Transverse colon (tissue), 4 donors: Measurements from ENCODE around the gene GPR176. TPM values are rescaled to one million over a fixed set of nuclear protein-coding genes. Genes with fewer than 3 reads are reported as not detected.

Experiments used
- DNase-seq: peaks from one replicate; pipeline ENCODE4 v3.0.0-alpha.2; 2019
- H3K27ac ChIP-seq, 4 donors: fragments of 200-600 bp; sonication (generic); 2 replicates each; pipeline ENCODE4 v1.5.1; 2016 to 2018; ENCODE audit warnings: inconsistent platforms in 4 of 4
- H3K27me3 ChIP-seq: fragments of 200-600 bp; sonication (generic); 2 replicates; pipeline ENCODE4 v1.5.1; 2017; ENCODE audit warnings: inconsistent platforms
- H3K36me3 ChIP-seq, 4 donors: fragments of 200-600 bp; sonication (generic); 2 replicates each; pipeline ENCODE4 v1.5.1; 2017 to 2019; ENCODE audit warnings: inconsistent platforms in 4 of 4
- H3K4me1 ChIP-seq, 4 donors: fragments of 200-600 bp; sonication (generic); 2 replicates each; pipeline ENCODE4 v1.5.1; 2017 to 2020; ENCODE audit warnings: inconsistent platforms in 4 of 4
- H3K4me3 ChIP-seq, 4 donors: fragments of 200-600 bp; sonication (generic); 1 replicate in 1 of 4; 2 replicates in 3 of 4; pipeline versions ENCODE4 v1.5.1 to v1.6.1; 2017 to 2019; ENCODE audit warnings: inconsistent platforms in 4 of 4
- H3K9me3 ChIP-seq, 2 donors: fragments of 200-600 bp; sonication (generic); 2 replicates each; pipeline ENCODE4 v1.5.1; 2017 to 2019; ENCODE audit warnings: inconsistent platforms in 2 of 2
- CTCF ChIP-seq, 5 experiments: fragments of 200-600 bp in 3 of 5; fragments of 450-650 bp in 2 of 5; sonication (generic) in 3 of 5; IDR thresholded peaks; 1 replicate in 2 of 5; 2 replicates in 3 of 5; pipeline ENCODE4 v1.5.1; 2016 to 2017; ENCODE audit warnings: antibody characterized with exemption in 5 of 5, inconsistent platforms in 3 of 5, mild to moderate bottlenecking in 2 of 5, moderate library complexity in 1 of 5
- EP300 ChIP-seq: sonication (generic); formaldehyde crosslinking; IDR thresholded peaks from one replicate; pipeline ENCODE4 v1.6.1; 2017; ENCODE audit warnings: antibody characterized with exemption, low read depth
- POLR2A ChIP-seq: fragments of 450-650 bp; IDR thresholded peaks from one replicate; pipeline ENCODE4 v1.6.1; 2016; ENCODE audit warnings: antibody characterized with exemption, mild to moderate bottlenecking, moderate library complexity
- POLR2AphosphoS5 ChIP-seq, 3 donors: sonication (generic); formaldehyde crosslinking; IDR thresholded peaks; one replicate each; pipeline ENCODE4 v1.6.1; 2016; ENCODE audit warnings: antibody characterized with exemption in 3 of 3
- WGBS, 2 donors: methylation state at CpG; one replicate each; pipeline ENCODE4 v1.1.5; 2018; ENCODE audit warnings: low coverage in 1 of 2; 5-methylcytosine and 5-hydroxymethylcytosine counted together
- in situ Hi-C, 4 donors: fragments of 200-750 bp; cut with MboI; loops; one replicate each; pipeline versions ENCODE4 v1.15.0 to v1.15.1; 2017; ENCODE audit warnings: low sequenced_read_pairs in 3 of 4, low pct_ligation_motif_present in 1 of 4, low pct_unique_long_range_greater_than_20kb in 1 of 4
- intact Hi-C: fragments of 100-400 bp; cut with DNase I; formaldehyde crosslinking; loops from one replicate; pipeline ENCODE4 v1.15.1; 2023; ENCODE audit warnings: low total_unique reads
- total RNA-seq, 4 donors: library from RNA; depleted of rRNA; stranded (reverse); fragments of >200 nt; gene quantifications; one replicate each; pipeline ENCODE4 v1.1.0, GENCODE V29; 2016

The GPR176 gene
- total RNA-seq, 4 donors from 2014 or later: 1.6 to 10.9 (median 2.5) TPM; not detected in 1

GRCh38 chr15:39946862-39947261, 26.8 kb upstream of the GPR176 start:
- Histone ChIP-seq H3K4me1 (no peaks in the 10 kb centered on the region), H3K9me3 (no peaks in the 10 kb centered on the region), H3K4me3 (no peak overlapping the region), H3K27me3 (no peaks in the 10 kb centered on the region), H3K27ac (no peak overlapping the region), H3K36me3 (peaks cover 0 to 43% (median 20%) of the 10 kb centered on the region in 4 donors)
- TF ChIP-seq POLR2A (no peak), CTCF (IDR thresholded peaks at IDR 0.05) (no peak), POLR2AphosphoS5 (IDR thresholded peaks at IDR 0.05) (no peak), EP300 (no peak)
- DNase-seq: no peak
- intact Hi-C loops (no loop called here), in situ Hi-C loops (no loop called here)
- 75 to 94% methylated on average over 3 of the region's 3 CpGs for WGBS, 2 donors

- intact Hi-C loops (no loop called here), in situ Hi-C loops (no loop called here)
- H3K36me3 ChIP-seq: peaks cover 0 to 49% (median 15%) of the 10 kb centered on the region in 4 donors
- TF ChIP-seq POLR2AphosphoS5 (IDR thresholded peaks at IDR 0.05) (peak in 1 of 3 donors; percentile 21), CTCF (IDR thresholded peaks at IDR 0.05) (no peak)
- no peak overlapping the region for H3K27ac ChIP-seq
- no peaks in the 10 kb centered on the region for H3K27me3 ChIP-seq
- 75 to 91% methylated on average over 2 to 4 of the region's 4 CpGs for WGBS, 2 donors
- no peak overlapping the region for H3K4me3 ChIP-seq
- no peaks in the 10 kb centered on the region for H3K4me1 ChIP-seq
- DNase-seq: no peak
- no peaks in the 10 kb centered on the region for H3K9me3 ChIP-seq
Observed at GRCh38 chr15:39944726-39945125, 24.7 kb upstream of the GPR176 start.

- WGBS, 2 donors: 92 to 94% methylated on average over 3 of the region's 3 CpGs
- peaks cover 0 to 4% (median 0%) of the 10 kb centered on the region in 4 donors for H3K4me1 ChIP-seq
- intact Hi-C loops (no loop called here), in situ Hi-C loops (no loop called here)
- no peak overlapping the region for H3K4me3 ChIP-seq
- TF ChIP-seq CTCF (IDR thresholded peaks at IDR 0.05): no peak
- TF ChIP-seq EP300: no peak
- no peak for TF ChIP-seq POLR2A
- TF ChIP-seq POLR2AphosphoS5 (IDR thresholded peaks at IDR 0.05): no peak
- H3K9me3 ChIP-seq: no peaks in the 10 kb centered on the region
- DNase-seq: no peak
- no peaks in the 10 kb centered on the region for H3K27me3 ChIP-seq
- peaks cover 0 to 44% (median 15%) of the 10 kb centered on the region in 4 donors for H3K36me3 ChIP-seq
- no peak overlapping the region for H3K27ac ChIP-seq
Observed at GRCh38 chr15:39942753-39943150, 22.7 kb upstream of the GPR176 start.

- Histone ChIP-seq H3K27me3 (no peaks in the 10 kb centered on the region), H3K9me3 (no peaks in the 10 kb centered on the region), H3K36me3 (peaks cover 0 to 44% (median 15%) of the 10 kb centered on the region in 4 donors), H3K4me3 (no peak overlapping the region), H3K4me1 (peaks cover 0 to 9% (median 2%) of the 10 kb centered on the region in 4 donors), H3K27ac (no peak overlapping the region)
- TF ChIP-seq CTCF (IDR thresholded peaks at IDR 0.05): no peak
- no peak for TF ChIP-seq EP300
- TF ChIP-seq POLR2AphosphoS5 (IDR thresholded peaks at IDR 0.05): no peak
- TF ChIP-seq POLR2A: no peak
- DNase-seq: no peak
- intact Hi-C loops: no loop called here
- 62 to 81% methylated on average over 3 of the region's 3 CpGs for WGBS, 2 donors
- in situ Hi-C loops: no loop called here
Observed at GRCh38 chr15:39942101-39942752, 22.2 kb upstream of the GPR176 start.
